DND-41 (cell line): ENCODE measurements around the gene HIBADH.

Source experiments
- ATAC-seq: fragments of 200-7000 bp; cut with Tn5 transposase; 3 replicates; pipeline ENCODE4 v1.9.1; 2021; ENCODE audit warnings: low read depth; ENCODE audit not compliant: insufficient read depth
- DNase-seq: peaks from one replicate; pipeline ENCODE4 v3.0.0-alpha.2; 2020
- H2AFZ ChIP-seq: 2 replicates; pipeline ENCODE4 v1.6.0; 2012; ENCODE audit warnings: low read depth, low read length
- H3K27ac ChIP-seq: 2 replicates; pipeline ENCODE4 v1.5.1; 2012; ENCODE audit warnings: low read length, inconsistent platforms
- H3K27me3 ChIP-seq: fragments of 200-600 bp; sonication (generic); 2 replicates; pipeline ENCODE4 v1.6.0; 2012; ENCODE audit warnings: low read length, mild to moderate bottlenecking, inconsistent platforms; ENCODE audit not compliant: insufficient read depth, poor library complexity
- H3K36me3 ChIP-seq: 2 replicates; pipeline ENCODE4 v1.5.1; 2012; ENCODE audit warnings: low read length, inconsistent platforms; ENCODE audit not compliant: insufficient read depth
- H3K4me1 ChIP-seq: 2 replicates; pipeline ENCODE4 v1.5.1; 2012; ENCODE audit warnings: mild to moderate bottlenecking, low read length; ENCODE audit not compliant: insufficient read depth
- H3K4me2 ChIP-seq: 2 replicates; pipeline ENCODE4 v1.6.0; 2012; ENCODE audit warnings: mild to moderate bottlenecking, moderate library complexity, low read length, inconsistent platforms; ENCODE audit not compliant: insufficient read depth
- H3K4me3 ChIP-seq, 2 experiments: fragments of 200-600 bp in 1 of 2; shearing (Covaris generic) in 1 of 2; 2 replicates each; pipeline ENCODE4 v1.5.1; 2012 to 2016; ENCODE audit warnings: inconsistent platforms in 2 of 2, low read length in 2 of 2, mild to moderate bottlenecking in 2 of 2, low read depth in 1 of 2, moderate library complexity in 1 of 2
- H3K79me2 ChIP-seq: 2 replicates; pipeline ENCODE4 v1.6.0; 2012; ENCODE audit warnings: low read length, inconsistent platforms; ENCODE audit not compliant: insufficient read depth
- H3K9ac ChIP-seq: 2 replicates; pipeline ENCODE4 v1.6.0; 2012; ENCODE audit warnings: low read depth, mild to moderate bottlenecking, inconsistent platforms, low read length, moderate library complexity
- H3K9me3 ChIP-seq: 2 replicates; pipeline ENCODE4 v1.5.1; 2012; ENCODE audit warnings: low read length, moderate library complexity, mild to moderate bottlenecking, inconsistent platforms; ENCODE audit not compliant: insufficient read depth, severe bottlenecking
- H4K20me1 ChIP-seq: 2 replicates; pipeline ENCODE4 v1.6.0; 2012; ENCODE audit warnings: low read length; ENCODE audit not compliant: insufficient read depth
- CTCF ChIP-seq: IDR thresholded peaks from 2 replicates; pipeline ENCODE4 v1.5.1; 2012; ENCODE audit warnings: borderline replicate concordance, low read length, moderate library complexity, mild to moderate bottlenecking; ENCODE audit not compliant: poor library complexity, severe bottlenecking; ENCODE audit errors: extremely low read depth
- EZH2 ChIP-seq: IDR thresholded peaks from 3 replicates; pipeline ENCODE4 v1.6.1; 2012; ENCODE audit warnings: borderline replicate concordance, low read depth, mild to moderate bottlenecking, moderate library complexity, low read length, inconsistent platforms; ENCODE audit not compliant: severe bottlenecking

HIBADH gene

GRCh38 chr7:27576360-27576944 lies 86.2 kb downstream of the HIBADH start:
- no peak overlapping the region for H2AFZ ChIP-seq
- no peaks in the 10 kb centered on the region for H4K20me1 ChIP-seq
- DNase-seq (no peak), ATAC-seq (peak; percentile 72)
- H3K9ac ChIP-seq, result no peak overlapping the region
- H3K79me2 ChIP-seq, result no peaks in the 10 kb centered on the region
- no peak overlapping the region for H3K4me3 ChIP-seq
- H3K27me3 ChIP-seq, result no peaks in the 10 kb centered on the region
- TF ChIP-seq EZH2 (no peak), CTCF (peak; percentile 78)
- no peaks in the 10 kb centered on the region for H3K36me3 ChIP-seq
- no peaks in the 10 kb centered on the region for H3K9me3 ChIP-seq
- no peak overlapping the region for H3K27ac ChIP-seq
- H3K4me2 ChIP-seq, result no peak overlapping the region
- H3K4me1 ChIP-seq, result no peaks in the 10 kb centered on the region

- H3K9ac ChIP-seq, result no peak overlapping the region
- H4K20me1 ChIP-seq, result no peaks in the 10 kb centered on the region
- H2AFZ ChIP-seq, result no peak overlapping the region
- DNase-seq, result no peak
- no peaks in the 10 kb centered on the region for H3K27me3 ChIP-seq
- no peak overlapping the region for H3K4me3 ChIP-seq
- no peaks in the 10 kb centered on the region for H3K9me3 ChIP-seq
- no peaks in the 10 kb centered on the region for H3K4me1 ChIP-seq
- no peak for ATAC-seq
- no peak overlapping the region for H3K27ac ChIP-seq
- H3K4me2 ChIP-seq, result no peak overlapping the region
- no peaks in the 10 kb centered on the region for H3K36me3 ChIP-seq
- no peak for TF ChIP-seq EZH2
- no peak for TF ChIP-seq CTCF
- no peaks in the 10 kb centered on the region for H3K79me2 ChIP-seq
These were observed 87.1 kb downstream of the HIBADH start for GRCh38 chr7:27575613-27576012.

GRCh38 chr7:27569106-27569505 lies 93.6 kb downstream of the HIBADH start:
- no peak overlapping the region for H3K4me2 ChIP-seq
- no peaks in the 10 kb centered on the region for H4K20me1 ChIP-seq
- H3K79me2 ChIP-seq, result no peaks in the 10 kb centered on the region
- H3K4me3 ChIP-seq, result no peak overlapping the region
- H3K4me1 ChIP-seq, result no peaks in the 10 kb centered on the region
- H2AFZ ChIP-seq, result no peak overlapping the region
- H3K27ac ChIP-seq, result no peak overlapping the region
- no peak overlapping the region for H3K9ac ChIP-seq
- DNase-seq, result no peak
- no peak for TF ChIP-seq EZH2
- no peak for TF ChIP-seq CTCF
- no peaks in the 10 kb centered on the region for H3K36me3 ChIP-seq
- H3K9me3 ChIP-seq, result peaks cover 2% of the 10 kb centered on the region
- no peak for ATAC-seq
- no peaks in the 10 kb centered on the region for H3K27me3 ChIP-seq
